ENCODE data around the gene TMEM184B.

The TMEM184B gene

DNA sequence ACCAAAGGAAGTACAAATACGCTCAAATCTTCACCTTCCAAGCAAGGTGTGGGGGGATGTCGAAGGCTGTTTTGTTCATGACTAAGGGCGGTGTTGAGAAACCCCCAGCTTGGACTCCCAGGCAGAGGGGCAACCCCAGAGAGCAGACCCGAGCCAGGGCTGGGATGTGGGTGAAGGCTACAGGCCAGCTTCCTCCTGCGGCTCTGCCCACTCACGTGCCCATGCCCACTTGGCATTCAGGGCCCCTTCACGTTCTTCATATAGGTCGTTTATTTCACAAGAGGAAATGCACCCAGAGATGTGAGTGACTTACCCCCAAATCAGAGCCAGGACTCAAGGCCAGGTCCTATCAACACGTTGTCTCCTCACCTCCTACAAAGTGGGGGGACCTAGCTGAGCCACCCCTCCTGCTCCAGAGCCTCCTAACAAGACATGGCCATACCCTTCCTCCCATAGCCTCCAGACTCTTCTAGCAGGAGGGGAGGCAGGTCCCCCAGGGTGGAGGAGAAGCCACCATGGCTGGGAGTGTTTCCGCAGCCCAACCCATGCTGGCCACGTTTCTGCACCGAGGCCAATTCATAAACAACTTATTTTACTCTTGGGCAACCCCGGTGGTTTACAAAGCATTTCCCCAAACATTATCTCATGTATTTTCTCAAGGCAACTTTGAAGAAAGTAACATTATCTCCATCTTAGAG, 22.0 kb downstream of the TMEM184B start:
- no peak for TF ChIP-seq CTCF (IDR thresholded peaks at IDR 0.05; ENCODE audit: low read depth, low read length)
- no peak for DNase-seq (ENCODE audit: extremely low read depth, low read depth)

DNA sequence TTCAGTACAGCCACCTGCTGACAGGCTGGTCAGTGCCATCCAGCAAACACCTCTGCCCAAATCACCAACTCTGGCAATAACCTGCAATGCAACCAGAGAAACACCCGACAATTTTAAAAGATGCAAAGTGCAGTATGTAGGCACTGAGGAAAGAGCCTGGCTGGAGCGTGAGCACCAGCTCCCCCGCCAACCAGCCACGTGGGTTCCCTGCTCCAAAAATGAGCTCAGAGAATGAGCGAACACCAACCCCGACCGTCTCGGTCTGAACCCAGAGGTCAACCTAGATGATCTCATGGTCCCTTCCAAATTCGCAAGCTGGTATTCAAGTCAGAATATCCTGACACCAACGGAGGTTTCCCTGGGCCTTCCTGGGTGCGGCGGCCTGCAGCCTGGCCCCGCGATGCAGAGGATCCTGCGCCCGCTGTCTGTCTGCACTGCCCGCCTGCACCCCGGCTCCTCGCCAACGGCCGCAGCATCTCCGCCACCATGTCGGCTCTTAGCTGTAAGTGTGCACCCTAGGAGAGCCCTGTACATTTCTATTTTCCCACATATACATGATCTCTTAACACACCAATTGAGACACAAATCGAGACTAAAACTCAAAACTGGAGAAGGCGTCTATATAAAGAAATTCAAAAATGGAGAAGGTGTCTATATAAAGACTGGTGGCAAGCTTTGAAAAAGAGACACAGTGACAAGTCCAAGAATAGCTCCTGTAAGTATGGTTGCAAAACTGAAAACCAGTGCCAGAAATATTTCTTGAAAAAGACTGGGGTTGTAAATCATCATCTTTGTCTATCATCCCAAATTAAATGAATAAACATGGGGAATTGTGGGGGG, 22.8 kb downstream of the TMEM184B start:
- no peak for DNase-seq (ENCODE audit: extremely low read depth, low read depth)
- no peak for TF ChIP-seq CTCF (IDR thresholded peaks at IDR 0.05; ENCODE audit: low read depth, low read length)

GRCh38 chr22:38249301-38249700, 23.5 kb downstream of the TMEM184B start:
- no peak for DNase-seq (ENCODE audit: extremely low read depth, low read depth)
- no peak for TF ChIP-seq CTCF (IDR thresholded peaks at IDR 0.05; ENCODE audit: low read depth, low read length)

- no peak for DNase-seq (ENCODE audit: extremely low read depth, low read depth)
- no peak for TF ChIP-seq CTCF (IDR thresholded peaks at IDR 0.05; ENCODE audit: low read depth, low read length)
Observed at GRCh38 chr22:38248280-38248679, 24.5 kb downstream of the TMEM184B start.

- no peak for TF ChIP-seq CTCF (IDR thresholded peaks at IDR 0.05; ENCODE audit: low read depth, low read length)
Observed at GRCh38 chr22:38247713-38248112, 25.1 kb downstream of the TMEM184B start.

DNA sequence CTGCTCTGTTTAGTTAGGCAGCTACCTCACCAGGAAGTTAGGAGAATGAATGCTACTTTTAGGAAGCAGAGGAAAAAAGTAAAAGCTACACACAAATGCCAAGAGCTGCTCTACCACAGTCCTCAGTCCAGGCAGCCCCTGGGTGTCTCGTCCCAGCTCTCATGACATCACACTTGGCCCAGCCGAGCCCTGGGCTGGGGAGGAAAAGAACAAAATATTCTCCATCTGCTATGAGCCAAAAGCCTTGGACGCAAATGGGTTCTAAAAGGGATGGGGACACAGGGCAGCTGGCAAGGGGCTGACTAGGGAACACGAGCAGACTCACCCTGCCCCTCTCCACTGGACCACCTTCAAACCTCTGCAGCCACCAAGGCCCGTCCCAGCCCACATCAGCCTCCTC, 26.1 kb downstream of the TMEM184B start:
- TF ChIP-seq CTCF (IDR thresholded peaks at IDR 0.05; ENCODE audit: low read depth, low read length), result no peak
- DNase-seq (ENCODE audit: extremely low read depth, low read depth), result no peak

More at GRCh38 chr22:38247713-38248112, 25.1 kb downstream of the TMEM184B start:
- no peak for DNase-seq (ENCODE audit: extremely low read depth, low read depth)

- TF ChIP-seq CTCF (IDR thresholded peaks at IDR 0.05; ENCODE audit: low read depth, low read length), result no peak
- DNase-seq (ENCODE audit: extremely low read depth, low read depth), result no peak
Observed at GRCh38 chr22:38246046-38246658, 26.7 kb downstream of the TMEM184B start.
